Colonic mucosa (tissue), 4 donors: ENCODE results near the gene CDH4. TPM values are rescaled to one million over a fixed set of nuclear protein-coding genes. Genes with fewer than 3 reads are reported as not detected.

Experiments
- DNase-seq: peaks from one replicate; pipeline ENCODE4 v3.0.0-alpha.2; 2020
- H3K27ac ChIP-seq: fragments of 200-600 bp; one replicate; pipeline ENCODE4 v1.8.0; 2021
- H3K27me3 ChIP-seq: fragments of 200-600 bp; one replicate; pipeline ENCODE4 v1.8.0; 2021
- H3K36me3 ChIP-seq: fragments of 200-600 bp; one replicate; pipeline ENCODE4 v1.8.0; 2021
- H3K4me1 ChIP-seq: fragments of 200-600 bp; one replicate; pipeline ENCODE4 v1.8.0; 2021; ENCODE audit warnings: mild to moderate bottlenecking
- H3K4me3 ChIP-seq: fragments of 200-600 bp; one replicate; pipeline ENCODE4 v1.8.0; 2021
- H3K9ac ChIP-seq, 2 donors: one replicate each; pipeline ENCODE4 v1.7.0; 2013; ENCODE audit warnings: control low read depth in 2 of 2, low read depth in 2 of 2, low read length in 2 of 2
- H3K9me3 ChIP-seq: fragments of 200-600 bp; one replicate; pipeline ENCODE4 v1.8.0; 2021
- CTCF ChIP-seq: fragments of 200-600 bp; IDR thresholded peaks from one replicate; pipeline ENCODE4 v1.8.0; 2022; ENCODE audit warnings: antibody characterized with exemption, mild to moderate bottlenecking
- intact Hi-C: fragments of 100-400 bp; cut with DNase I; formaldehyde crosslinking; loops from one replicate; pipeline ENCODE4 v1.14.1; 2022
- total RNA-seq, 2 donors: library from RNA; stranded (reverse); fragmentation: NEBNext Ultra II Directional in 1 of 2; extraction: Animal tissue kit (Norgen Biotek cat#: 25700) in 1 of 2; gene quantifications; one replicate each; pipeline ENCODE4 v1.2.1, GENCODE V29; 2021
- donor health status: healthy.
- donor health status: DM: no; HTN: no; CAD: no.
- donor health status: DM: no; HTN: no; CAD: no.

The CDH4 gene
- total RNA-seq, 2 donors from 2014 or later: 0.08 TPM; not detected in 1

- no peaks in the 10 kb centered on the region for H3K9me3 ChIP-seq
- no peak for DNase-seq
- intact Hi-C loops: no loop called here
- no peak for TF ChIP-seq CTCF
- no peaks in the 10 kb centered on the region for H3K36me3 ChIP-seq
- no peak overlapping the region for H3K27ac ChIP-seq
- H3K27me3 ChIP-seq: no peaks in the 10 kb centered on the region
- H3K4me1 ChIP-seq: no peaks in the 10 kb centered on the region
- no peak overlapping the region for H3K9ac ChIP-seq
- H3K4me3 ChIP-seq: no peak overlapping the region
These were observed 193.1 kb downstream of the CDH4 start for GRCh38 chr20:61445138-61445537.

- Histone ChIP-seq H3K4me3 (no peak overlapping the region), H3K36me3 (no peaks in the 10 kb centered on the region), H3K27me3 (no peaks in the 10 kb centered on the region), H3K9me3 (no peaks in the 10 kb centered on the region), H3K27ac (no peak overlapping the region), H3K9ac (no peak overlapping the region), H3K4me1 (no peaks in the 10 kb centered on the region)
- TF ChIP-seq CTCF: no peak
- intact Hi-C loops: no loop called here
- DNase-seq: no peak
These were observed 193.7 kb downstream of the CDH4 start for GRCh38 chr20:61445741-61446140.

GRCh38 chr20:61447952-61448351 is 195.9 kb downstream of the CDH4 start:
- H3K4me3 ChIP-seq: no peak overlapping the region
- no peaks in the 10 kb centered on the region for H3K4me1 ChIP-seq
- DNase-seq: no peak
- no peaks in the 10 kb centered on the region for H3K36me3 ChIP-seq
- H3K27ac ChIP-seq: no peak overlapping the region
- H3K27me3 ChIP-seq: no peaks in the 10 kb centered on the region
- no peak for TF ChIP-seq CTCF
- H3K9me3 ChIP-seq: no peaks in the 10 kb centered on the region
- no peak overlapping the region for H3K9ac ChIP-seq
- intact Hi-C loops: no loop called here

GRCh38 chr20:61448386-61448785 is 196.3 kb downstream of the CDH4 start:
- Histone ChIP-seq H3K9me3 (no peaks in the 10 kb centered on the region), H3K9ac (no peak overlapping the region), H3K4me1 (no peaks in the 10 kb centered on the region), H3K4me3 (no peak overlapping the region), H3K27me3 (no peaks in the 10 kb centered on the region), H3K27ac (no peak overlapping the region), H3K36me3 (no peaks in the 10 kb centered on the region)
- intact Hi-C loops: no loop called here
- no peak for DNase-seq
- TF ChIP-seq CTCF: no peak

GRCh38 chr20:61449057-61449609 is 197.1 kb downstream of the CDH4 start:
- intact Hi-C loops: no loop called here
- DNase-seq: no peak
- Histone ChIP-seq H3K9ac (no peak overlapping the region), H3K4me3 (no peak overlapping the region), H3K27me3 (no peaks in the 10 kb centered on the region), H3K9me3 (no peaks in the 10 kb centered on the region), H3K4me1 (no peaks in the 10 kb centered on the region), H3K36me3 (no peaks in the 10 kb centered on the region), H3K27ac (no peak overlapping the region)
- TF ChIP-seq CTCF: no peak
